Fibroblast of gingiva (primary cell): ENCODE data around the gene PIK3R3.
"Not testable (repeated sequence)": the region's sequence is repeated elsewhere in the genome, so short reads cannot be mapped to it uniquely, and the experiment has no call there.

ENCODE experiments used
- DNase-seq: peaks from one replicate; pipeline ENCODE4 v3.0.0-alpha.2; 2011; ENCODE audit warnings: low read depth

PIK3R3 gene

GRCh38 chr1:46065405-46065804, 67.0 kb downstream of the PIK3R3 start:
- no peak for DNase-seq

GRCh38 chr1:46064708-46065107, 67.7 kb downstream of the PIK3R3 start:
- no peak for DNase-seq

GRCh38 chr1:46062651-46063319, 69.6 kb downstream of the PIK3R3 start:
- no peak for DNase-seq

- DNase-seq = no peak
These were observed 71.3 kb downstream of the PIK3R3 start for GRCh38 chr1:46061146-46061545.

DNA sequence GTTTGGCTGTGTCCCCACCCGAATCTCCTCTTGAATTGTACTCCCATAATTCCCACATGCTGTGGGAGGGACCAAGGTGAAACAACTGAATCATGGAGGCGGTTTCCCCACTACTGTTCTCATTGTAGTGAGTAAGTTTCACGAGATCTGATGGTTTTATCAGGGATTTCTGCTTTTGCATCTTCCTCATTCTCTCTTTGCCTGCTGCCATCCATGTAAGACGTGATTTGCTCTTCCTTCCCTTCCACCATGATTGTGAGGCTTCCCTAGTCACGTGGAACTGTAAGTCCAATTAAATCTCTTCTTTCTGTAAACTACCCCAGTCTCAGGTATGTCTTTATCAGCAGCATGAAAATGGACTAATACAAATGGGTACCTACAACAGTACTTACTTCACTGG, 73.5 kb downstream of the PIK3R3 start:
- no peak for DNase-seq

DNA sequence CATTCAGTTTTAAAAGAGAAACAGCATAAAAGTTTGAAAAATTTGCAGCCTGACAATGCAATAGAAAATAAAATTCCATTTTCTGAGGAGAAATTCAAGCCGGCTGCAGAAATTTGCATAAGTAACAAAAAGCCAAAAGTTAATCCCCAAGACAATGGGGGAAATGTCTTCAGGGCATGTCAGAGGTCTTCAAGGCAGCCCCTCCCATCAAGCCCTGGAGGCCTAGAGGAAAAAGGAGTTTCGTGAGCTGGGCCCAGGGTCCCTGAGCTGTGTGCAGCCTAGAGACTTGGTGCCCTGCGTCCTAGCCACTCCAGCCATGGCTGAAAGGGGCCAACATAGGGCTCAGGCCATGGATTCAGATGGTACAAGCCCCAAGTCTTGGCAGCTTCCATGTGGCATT, 74.6 kb downstream of the PIK3R3 start:
- no peak for DNase-seq

- DNase-seq = not testable (repeated sequence)
These were observed 75.2 kb downstream of the PIK3R3 start for GRCh38 chr1:46057215-46057614.

DNA sequence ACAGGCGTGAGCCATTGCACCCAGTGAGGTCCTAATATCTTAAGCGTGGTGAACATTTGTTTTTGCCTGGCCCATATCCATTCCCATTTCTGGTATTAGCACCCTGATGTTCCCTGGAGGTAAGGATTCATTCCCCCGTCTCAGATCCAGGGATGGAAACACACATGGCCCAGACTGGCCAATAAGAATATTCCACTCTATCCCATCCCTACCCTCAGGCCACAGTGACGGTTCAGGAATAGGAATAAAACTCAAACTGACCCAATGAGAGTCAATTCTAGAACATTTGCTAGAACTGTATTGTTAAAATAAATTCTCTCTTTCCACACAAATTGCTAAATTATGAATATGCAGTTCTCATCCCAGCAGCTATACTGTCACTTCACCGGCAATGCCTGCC, 76.1 kb downstream of the PIK3R3 start:
- DNase-seq = no peak

DNA sequence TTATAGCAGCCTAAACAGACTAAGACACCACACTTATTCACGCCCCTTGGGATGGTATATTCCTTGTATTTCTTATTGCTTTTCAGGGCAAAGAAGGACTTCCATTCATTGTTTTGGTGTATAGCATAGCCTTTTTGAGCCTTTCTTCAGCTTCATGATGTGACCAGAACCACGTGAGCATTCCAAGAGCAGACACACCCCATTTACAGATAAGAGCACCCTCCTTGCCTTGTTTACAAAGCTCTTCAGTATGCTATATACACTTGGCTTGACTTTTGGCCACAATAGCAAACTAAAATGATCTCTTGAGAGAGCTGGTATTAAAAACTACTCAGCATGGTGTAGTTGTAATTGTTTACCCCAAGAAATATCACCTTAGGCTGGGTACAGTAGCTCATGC, 78.7 kb downstream of the PIK3R3 start:
- no peak for DNase-seq

DNA sequence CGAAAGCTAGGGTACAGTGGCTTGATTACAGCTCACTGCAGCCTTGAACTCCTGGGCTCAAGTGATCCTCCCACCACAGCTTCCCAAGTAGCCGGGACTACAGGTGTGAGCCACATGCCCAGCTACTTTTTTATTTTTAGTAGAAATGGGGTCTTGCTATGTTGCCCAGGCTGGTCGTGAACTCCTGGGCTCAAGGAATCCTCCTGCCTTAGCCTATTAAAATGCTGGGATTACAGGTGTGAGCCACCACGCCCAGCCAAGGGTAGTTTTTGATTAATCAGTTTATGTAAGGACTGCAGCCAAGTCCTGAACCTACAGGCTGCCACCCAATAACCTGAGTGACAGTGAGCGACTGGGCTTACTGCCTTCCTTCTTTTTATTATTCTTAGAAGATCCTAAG, 88.3 kb downstream of the PIK3R3 start:
- no peak for DNase-seq

DNA sequence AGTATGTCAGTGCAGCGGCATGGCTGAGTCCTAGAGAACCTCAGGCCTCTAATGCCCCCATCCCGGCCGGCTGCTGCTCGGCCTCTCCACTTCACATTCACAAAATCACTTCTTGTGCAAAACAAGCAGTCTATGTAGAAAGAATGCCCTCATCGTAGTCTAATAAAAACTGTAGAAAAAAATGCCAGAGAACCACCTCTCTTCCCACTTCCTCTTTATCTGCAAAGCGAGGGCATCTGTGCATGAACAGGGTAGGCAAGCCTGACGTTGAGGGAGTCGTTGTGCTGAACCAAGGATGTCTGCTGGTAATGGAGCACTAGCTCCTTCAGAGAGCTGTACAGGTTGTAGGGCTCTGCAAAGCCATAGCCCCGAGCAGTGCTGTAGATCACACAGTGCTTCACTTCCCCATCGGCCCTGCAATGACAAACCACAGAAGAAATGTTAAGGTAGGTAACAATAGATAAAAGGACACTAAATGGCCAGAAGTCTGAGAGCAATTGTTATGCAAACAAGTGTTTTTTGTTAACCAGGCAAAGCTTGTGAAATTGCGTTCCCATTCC, 88.9 kb downstream of the PIK3R3 start:
- DNase-seq = no peak

DNA sequence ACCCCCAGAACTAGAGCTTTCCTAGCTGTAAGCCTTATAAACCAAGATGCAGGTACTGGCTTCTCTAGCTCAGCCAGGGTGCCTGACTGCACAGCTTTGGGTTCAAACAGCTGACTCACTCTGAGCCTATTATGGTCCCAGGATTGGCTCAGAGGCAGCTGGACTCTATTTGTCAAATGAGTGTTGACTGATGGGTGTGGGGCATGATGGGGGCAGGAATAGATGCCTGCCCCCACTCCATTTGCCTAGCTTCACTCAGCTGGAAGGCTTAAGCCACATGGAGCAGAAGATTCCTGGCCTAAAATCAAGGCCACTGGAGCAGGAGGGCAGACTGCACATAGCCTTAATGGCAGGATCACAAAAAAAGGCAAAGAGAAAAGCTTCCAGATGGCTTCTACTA, 90.5 kb downstream of the PIK3R3 start:
- no peak for DNase-seq

- no peak for DNase-seq
These were observed 90.9 kb downstream of the PIK3R3 start for GRCh38 chr1:46041551-46041950.

- DNase-seq = peak; percentile 56
These were observed 92.8 kb downstream of the PIK3R3 start for GRCh38 chr1:46039571-46040052.

DNA sequence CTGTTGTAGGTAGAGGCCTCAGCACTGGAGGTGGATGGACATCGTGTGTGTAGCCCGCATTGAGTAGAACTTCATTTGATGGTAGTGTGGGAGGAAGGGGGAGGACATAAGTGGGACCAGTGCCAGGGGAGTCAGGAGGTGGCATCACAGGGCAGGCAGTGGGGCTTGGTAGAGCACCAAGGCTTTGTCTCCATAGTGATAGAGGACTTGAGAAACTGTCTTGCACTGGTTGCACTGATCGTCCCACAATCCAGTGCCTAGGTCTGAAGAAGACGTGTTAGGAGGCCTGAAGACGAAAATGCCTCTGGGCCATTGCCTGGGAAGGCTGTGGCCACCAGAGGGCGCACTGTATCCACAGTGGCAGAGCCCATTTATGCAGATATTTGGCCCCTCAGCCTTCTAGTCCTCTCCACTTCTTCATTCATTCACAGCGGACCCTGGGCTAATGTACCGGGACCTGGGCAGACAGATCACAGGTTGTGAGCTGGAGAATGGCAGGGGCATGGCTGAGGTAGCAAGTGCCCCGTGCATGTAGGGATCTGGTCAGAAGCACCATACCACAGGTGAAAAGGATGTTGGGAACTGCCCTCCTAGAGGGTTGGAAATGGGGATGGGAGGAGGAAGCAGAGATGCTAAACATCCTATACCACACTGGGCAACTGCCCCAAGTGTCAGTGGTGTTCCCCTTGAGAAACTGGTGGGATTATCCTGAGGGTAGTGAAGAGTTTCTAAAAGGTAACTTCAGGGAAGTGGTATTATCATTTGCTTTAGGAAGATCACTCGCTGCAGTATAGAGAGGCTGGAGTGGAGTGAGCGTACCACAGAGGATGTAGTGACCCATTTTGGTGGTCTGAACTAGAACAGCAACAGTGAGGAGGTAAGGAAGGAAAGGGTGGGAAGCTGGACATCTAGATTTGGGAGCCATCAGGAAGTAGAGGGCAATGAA, 95.3 kb downstream of the PIK3R3 start:
- peak; percentile 73 for DNase-seq

GRCh38 chr1:46034601-46035516, 97.6 kb downstream of the PIK3R3 start:
- DNase-seq = no peak

GRCh38 chr1:46030876-46031660, 101.4 kb downstream of the PIK3R3 start:
- no peak for DNase-seq

GRCh38 chr1:46030074-46030870, 102.2 kb downstream of the PIK3R3 start:
- DNase-seq = no peak

GRCh38 chr1:46027788-46028573, 104.4 kb downstream of the PIK3R3 start:
- DNase-seq = no peak
